ENCODE measurements around the gene PPP6R2. TPM values are rescaled to one million over a fixed set of nuclear protein-coding genes. Genes with fewer than 3 reads are reported as not detected.
"Not testable (repeated sequence)": the region's sequence is repeated elsewhere in the genome, so short reads cannot be mapped to it uniquely, and the experiment has no call there.

PPP6R2 gene
- total RNA-seq, 3 donors from 2014 or later: 41.4 to 52.6 (median 43.3) TPM

DNA sequence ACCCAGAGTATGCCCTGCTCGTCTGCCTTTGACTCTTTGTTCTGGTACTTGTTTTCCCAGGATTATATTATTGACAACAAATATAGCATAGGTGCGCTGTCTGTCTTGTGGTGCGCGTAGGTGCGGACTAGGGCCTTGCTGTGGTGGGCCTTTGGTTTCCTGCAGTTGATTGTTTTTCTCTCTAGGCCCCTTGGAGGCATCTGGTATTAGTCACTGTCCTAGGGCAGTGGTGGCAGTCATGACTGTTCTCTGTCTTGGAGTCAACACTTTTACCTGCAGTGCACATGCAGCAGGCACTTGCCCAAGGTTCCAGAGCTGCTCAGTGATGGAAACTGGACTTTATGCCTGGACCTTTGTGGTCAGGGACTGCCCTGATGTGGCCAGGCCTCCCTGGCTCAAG is 18.6 kb downstream of the PPP6R2 start:
- peaks cover 26% of the 10 kb centered on the region for H3K36me3 Mint-ChIP-seq (ENCODE audit: insufficient read depth)
- H3K4me1 Mint-ChIP-seq (ENCODE audit: low read depth): peaks cover 47% of the 10 kb centered on the region
- no peaks in the 10 kb centered on the region for H3K27me3 Mint-ChIP-seq (ENCODE audit: low read depth)
- peak; percentile 79 to 88 for ATAC-seq
- no peak for DNase-seq
- no peak overlapping the region for H3K4me3 Mint-ChIP-seq
- no peaks in the 10 kb centered on the region for H3K9me3 Mint-ChIP-seq

DNA sequence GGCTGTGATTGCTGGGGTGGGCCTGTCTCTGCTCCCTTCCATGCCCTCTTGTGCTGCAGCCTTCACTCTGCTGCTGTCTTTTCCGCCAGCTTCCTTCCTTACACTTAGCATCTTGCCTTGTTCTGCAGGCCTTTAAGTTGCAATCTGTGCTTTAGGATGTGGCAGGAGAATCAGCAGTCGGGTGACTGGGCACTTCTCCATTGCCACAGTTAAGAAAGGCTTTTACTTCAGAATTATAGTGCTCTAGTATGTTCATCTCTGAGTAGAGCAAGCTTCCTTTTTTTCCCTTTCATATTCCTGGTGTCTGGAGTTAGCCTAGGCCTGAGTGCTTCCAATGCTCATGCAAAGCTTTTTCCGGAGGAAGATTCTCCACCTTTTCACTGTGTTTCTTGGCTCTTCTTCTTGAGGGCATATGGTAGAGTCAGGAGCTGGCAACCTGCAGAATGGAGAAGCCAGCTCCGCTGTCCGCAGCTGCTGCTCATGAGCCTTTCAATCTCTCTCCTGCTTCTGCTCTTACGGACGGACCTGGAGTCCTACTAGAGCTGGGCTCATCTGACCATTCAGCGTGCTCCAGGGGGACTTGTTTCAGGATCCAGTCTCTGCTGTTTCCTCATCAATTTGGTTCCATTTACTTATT is 20.2 kb downstream of the PPP6R2 start:
- H3K4me3 Mint-ChIP-seq: no peak overlapping the region

DNA sequence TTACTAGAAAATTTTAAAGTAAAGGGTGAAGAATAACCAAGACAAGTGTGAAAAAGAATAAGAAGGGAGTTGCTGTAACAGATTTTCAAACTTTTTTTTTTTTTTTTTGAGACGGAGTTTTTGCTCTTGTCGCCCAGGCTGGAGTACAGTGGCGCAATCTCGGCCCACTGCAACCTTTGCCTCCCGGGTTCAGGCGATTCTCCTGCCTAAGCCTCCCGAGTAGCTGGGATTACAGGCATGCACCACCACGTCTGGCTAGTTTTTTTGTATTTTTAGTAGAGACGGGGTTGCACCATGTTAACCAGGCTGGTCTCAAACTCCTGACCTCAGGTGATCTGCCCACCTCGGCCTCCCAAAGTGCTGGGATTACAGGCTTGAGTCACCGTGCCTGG is 20.7 kb downstream of the PPP6R2 start:
- Mint-ChIP-seq H3K36me3 (ENCODE audit: insufficient read depth) (peaks cover 30% of the 10 kb centered on the region), H3K4me1 (ENCODE audit: low read depth) (peaks cover 40% of the 10 kb centered on the region)
- not testable (repeated sequence) for H3K4me3 Mint-ChIP-seq; H3K27me3 Mint-ChIP-seq (ENCODE audit: low read depth); ATAC-seq; DNase-seq; H3K9me3 Mint-ChIP-seq

More for the DNA sequence above, 20.2 kb downstream of the PPP6R2 start:
- Mint-ChIP-seq H3K9me3 (no peaks in the 10 kb centered on the region), H3K36me3 (ENCODE audit: insufficient read depth) (peaks cover 30% of the 10 kb centered on the region), H3K27me3 (ENCODE audit: low read depth) (no peaks in the 10 kb centered on the region), H3K4me1 (ENCODE audit: low read depth) (peaks cover 43% of the 10 kb centered on the region)
- DNase-seq (no peak), ATAC-seq (no peak)

DNA sequence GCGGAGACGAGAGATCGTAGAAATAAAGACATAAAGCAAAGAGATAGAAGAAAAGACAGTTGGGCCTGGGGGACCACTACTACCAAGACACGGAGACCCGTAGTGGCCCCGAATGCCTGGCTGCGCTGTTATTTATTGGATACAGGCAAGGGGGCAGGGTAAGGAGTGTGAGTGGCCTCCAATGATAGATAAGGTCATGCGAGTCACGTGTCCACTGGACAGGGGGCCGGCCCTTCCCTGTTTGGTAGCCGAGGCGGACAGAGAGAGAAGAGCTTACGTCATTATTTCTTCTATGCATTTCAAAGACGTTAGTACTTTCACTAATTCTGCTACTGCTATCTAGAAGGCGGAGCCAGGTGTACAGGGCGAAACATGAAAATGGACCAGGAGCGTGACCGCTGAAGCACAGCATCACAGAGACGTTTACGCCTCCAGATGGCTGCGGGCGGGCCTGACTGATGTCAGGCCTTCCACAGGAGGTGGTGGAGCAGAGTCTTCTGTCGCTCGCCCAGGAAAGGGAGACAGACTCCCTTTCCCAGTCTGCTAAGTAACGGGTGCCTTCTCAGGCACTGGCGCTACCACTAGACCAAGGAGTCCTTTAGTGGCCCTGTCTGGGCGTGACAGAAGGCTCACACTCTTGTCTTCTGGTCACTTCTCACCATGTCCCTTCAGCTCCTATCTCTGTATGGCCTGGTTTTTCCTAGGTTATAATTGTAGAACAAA is 24.8 kb downstream of the PPP6R2 start:
- ATAC-seq (no peak), DNase-seq (no peak)
- H3K4me3 Mint-ChIP-seq: no peak overlapping the region
- H3K9me3 Mint-ChIP-seq: no peaks in the 10 kb centered on the region
- peaks cover 14% of the 10 kb centered on the region for H3K4me1 Mint-ChIP-seq (ENCODE audit: low read depth)
- no peaks in the 10 kb centered on the region for H3K27me3 Mint-ChIP-seq (ENCODE audit: low read depth)
- peaks cover 10% of the 10 kb centered on the region for H3K36me3 Mint-ChIP-seq (ENCODE audit: insufficient read depth)

DNA sequence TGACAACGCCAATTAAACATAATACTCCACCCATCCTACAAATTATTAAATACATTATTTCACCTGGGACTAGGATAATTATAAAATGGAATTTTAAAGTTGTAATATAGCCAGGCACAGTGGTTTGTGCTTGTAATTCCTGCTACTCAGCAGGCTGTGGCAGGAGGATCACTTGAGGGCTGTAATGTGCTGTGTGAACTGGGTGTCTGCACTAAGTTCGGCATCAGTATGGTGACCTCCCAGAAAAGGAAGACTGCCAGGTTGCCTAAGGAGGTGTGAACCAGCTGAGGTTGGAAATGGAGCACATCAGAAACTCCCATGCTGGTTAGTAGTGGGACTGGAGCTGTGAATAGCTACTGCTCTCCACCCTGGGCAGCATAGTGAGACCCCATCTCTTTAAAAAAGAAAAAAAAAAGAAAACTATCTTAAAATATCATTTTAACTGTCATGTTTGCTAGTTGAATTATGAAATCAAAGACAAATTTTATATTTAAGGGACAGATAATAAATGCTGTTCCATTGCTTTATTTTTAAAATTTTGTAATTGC is 28.0 kb downstream of the PPP6R2 start:
- ATAC-seq: no peak
- no peak for DNase-seq
- Mint-ChIP-seq H3K4me3 (no peak overlapping the region), H3K27me3 (ENCODE audit: low read depth) (no peaks in the 10 kb centered on the region), H3K36me3 (ENCODE audit: insufficient read depth) (peaks cover 16% of the 10 kb centered on the region), H3K9me3 (no peaks in the 10 kb centered on the region), H3K4me1 (ENCODE audit: low read depth) (peaks cover 18% of the 10 kb centered on the region)

DNA sequence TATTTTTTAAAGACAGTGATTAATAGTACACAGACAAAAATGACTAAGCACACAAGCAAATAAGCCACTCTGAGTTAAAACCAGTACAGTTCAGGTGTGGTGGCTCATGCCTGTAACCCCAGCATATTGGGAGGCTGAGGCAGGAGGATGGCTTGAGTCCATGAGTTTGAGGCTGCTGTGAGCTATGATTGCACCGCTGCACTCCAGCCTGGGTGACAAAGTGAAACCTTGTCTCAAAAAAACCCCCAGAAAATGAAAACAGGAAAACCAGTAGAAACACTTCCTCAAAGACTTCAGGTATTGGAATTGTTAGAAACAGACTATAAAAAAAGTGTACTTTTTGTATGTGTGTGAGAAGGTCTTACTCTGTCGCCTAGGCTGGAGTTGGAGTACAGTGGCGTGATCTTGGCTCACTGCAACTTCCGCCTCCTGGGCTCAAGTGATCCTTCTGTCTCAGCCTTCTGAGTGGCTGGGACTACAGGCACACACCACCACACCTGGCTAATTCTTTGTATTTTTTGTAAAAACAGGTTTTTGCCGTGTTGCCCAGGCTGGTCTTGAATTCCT is 33.0 kb downstream of the PPP6R2 start:
- DNase-seq: no peak
- H3K9me3 Mint-ChIP-seq: no peaks in the 10 kb centered on the region
- no peak overlapping the region for H3K4me3 Mint-ChIP-seq
- no peaks in the 10 kb centered on the region for H3K27me3 Mint-ChIP-seq (ENCODE audit: low read depth)
- ATAC-seq: no peak
- peaks cover 15% of the 10 kb centered on the region for H3K4me1 Mint-ChIP-seq (ENCODE audit: low read depth)
- H3K36me3 Mint-ChIP-seq (ENCODE audit: insufficient read depth): peaks cover 20% of the 10 kb centered on the region

DNA sequence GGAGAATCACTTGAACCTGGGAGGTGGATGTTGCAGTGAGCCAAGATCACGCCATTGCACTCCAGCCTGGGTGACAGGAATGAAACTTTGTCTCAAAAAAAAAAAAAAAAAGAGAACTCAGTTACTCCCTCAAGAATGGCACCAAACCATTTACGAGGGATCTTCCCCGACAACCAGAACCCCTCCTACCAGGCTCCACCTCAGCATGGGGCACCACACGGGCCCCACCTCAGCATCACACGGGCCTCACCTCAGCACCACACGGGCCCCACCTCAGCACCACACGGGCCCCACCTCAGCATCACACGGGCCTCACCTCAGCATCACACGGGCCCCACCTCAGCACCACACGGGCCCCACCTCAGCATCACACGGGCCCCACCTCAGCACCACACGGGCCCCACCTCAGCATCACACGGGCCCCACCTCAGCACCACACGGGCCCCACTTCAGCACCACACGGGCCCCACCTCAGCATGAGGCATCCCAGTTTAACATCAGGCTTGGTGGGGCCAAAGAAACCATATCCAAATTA is 38.0 kb downstream of the PPP6R2 start:
- not testable (repeated sequence) for H3K9me3 Mint-ChIP-seq; H3K4me3 Mint-ChIP-seq; ATAC-seq; H3K4me1 Mint-ChIP-seq (ENCODE audit: low read depth); H3K27me3 Mint-ChIP-seq (ENCODE audit: low read depth); DNase-seq
- peaks cover 11% of the 10 kb centered on the region for H3K36me3 Mint-ChIP-seq (ENCODE audit: insufficient read depth)

DNA sequence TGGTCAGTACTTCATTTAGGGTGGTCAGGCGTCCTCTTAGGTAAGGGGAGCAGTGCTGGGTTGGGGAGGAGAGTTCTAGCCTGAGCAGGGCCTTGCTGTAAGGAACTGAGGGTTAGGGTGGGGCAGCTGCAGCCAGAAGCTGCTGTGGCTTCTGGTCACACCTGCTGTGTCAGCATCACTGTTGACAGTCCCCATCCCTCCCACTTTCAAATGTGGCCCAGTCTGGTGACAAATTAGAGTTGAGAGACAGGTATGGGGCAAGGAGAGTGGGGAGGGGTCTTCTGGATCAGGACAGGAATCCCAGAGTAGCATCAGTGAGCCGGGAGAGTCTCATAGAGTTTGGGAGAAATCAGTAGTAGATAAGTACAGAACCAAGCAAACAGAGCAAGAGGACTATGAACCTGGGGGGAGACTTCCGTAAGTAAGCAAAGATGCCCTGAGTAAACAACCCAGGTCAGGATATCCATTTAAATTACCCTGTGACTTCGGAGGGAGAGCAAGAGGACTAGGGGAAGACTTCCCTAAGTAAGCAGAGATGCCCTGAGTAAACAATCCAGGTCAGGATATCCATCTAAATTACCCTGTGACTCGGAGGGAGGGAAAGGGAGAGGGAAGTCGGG is 53.7 kb downstream of the PPP6R2 start:
- ATAC-seq: no peak
- no peaks in the 10 kb centered on the region for H3K9me3 Mint-ChIP-seq
- no peak overlapping the region for H3K4me3 Mint-ChIP-seq
- peaks cover 26% of the 10 kb centered on the region for H3K36me3 Mint-ChIP-seq (ENCODE audit: insufficient read depth)
- peaks cover 29% of the 10 kb centered on the region for H3K4me1 Mint-ChIP-seq (ENCODE audit: low read depth)
- H3K27me3 Mint-ChIP-seq (ENCODE audit: low read depth): no peaks in the 10 kb centered on the region
- DNase-seq: no peak

DNA sequence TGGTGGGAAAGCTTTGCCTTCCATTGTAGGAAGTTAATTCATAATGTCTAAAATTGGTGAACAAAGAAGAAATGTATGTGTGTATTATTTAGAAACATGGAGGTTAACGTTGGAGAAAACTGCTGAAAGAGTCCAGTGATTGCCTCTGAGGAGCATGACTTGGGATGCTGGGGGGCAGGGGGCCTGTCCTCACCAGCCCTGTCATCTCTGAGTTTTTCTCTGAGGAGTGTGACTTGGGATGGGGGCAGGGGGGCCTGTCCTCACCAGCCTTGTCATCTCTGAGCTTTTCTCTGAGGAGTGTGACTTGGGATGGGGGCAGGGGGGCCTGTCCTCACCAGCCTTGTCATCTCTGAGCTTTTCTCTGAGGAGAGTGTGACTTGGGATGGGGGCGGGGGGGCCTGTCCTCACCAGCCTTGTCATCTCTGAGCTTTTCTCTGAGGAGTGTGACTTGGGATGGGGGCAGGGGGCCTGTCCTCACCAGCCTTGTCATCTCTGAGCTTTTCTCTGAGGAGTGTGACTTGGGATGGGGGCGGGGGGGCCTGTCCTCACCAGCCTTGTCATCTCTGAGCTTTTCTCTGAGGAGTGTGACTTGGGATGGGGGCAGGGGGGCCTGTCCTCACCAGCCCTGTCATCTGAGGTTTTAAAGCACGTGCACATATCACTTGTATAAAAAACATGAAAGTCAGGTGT is 54.4 kb downstream of the PPP6R2 start:
- peaks cover 24% of the 10 kb centered on the region for H3K36me3 Mint-ChIP-seq (ENCODE audit: insufficient read depth)
- ATAC-seq, H3K4me3 Mint-ChIP-seq: not testable (repeated sequence)

DNA sequence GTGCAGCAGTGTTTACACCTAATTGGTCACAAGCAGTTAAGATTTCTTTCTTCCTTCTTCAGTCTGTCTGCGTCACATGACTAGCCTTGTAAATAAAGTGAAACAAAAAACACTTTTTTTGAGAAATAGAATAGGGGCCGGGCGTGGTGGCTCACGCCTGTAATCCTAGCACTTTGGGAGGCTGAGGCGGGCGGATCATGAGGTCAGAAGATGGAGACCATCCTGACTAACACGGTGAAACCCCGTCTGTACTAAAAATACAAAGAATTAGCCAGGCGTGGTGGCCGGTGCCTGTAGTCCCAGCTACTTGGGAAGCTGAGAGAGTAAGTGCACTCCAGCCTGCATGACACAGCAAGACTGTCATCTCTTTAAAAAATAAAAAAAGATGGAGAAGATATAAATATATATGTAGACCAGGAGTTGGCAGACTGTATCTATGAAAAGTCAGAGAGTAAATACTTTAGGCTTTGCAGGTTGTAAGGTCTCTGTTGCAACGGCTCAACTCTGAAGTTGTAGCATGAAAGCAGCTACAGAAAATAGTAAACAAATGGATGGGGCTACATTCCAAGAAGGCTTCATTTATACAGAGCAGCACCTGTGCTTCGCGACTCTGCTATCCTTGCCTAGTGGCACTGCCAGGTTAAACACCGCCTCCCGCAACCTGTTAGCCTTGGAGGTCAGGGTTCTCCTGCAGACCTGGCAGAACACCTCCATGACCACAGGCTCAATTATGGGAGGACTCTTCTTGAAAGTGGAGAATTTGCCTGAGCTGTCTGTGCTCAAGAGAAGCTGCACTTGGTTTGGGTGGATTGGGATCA is 55.9 kb downstream of the PPP6R2 start:
- Mint-ChIP-seq H3K4me3 (no peak overlapping the region), H3K4me1 (ENCODE audit: low read depth) (peaks cover 30% of the 10 kb centered on the region), H3K36me3 (ENCODE audit: insufficient read depth) (peaks cover 17% of the 10 kb centered on the region), H3K9me3 (no peaks in the 10 kb centered on the region), H3K27me3 (ENCODE audit: low read depth) (no peaks in the 10 kb centered on the region)
- no peak for ATAC-seq
- no peak for DNase-seq

More for the DNA sequence above, 54.4 kb downstream of the PPP6R2 start:
- H3K4me1 Mint-ChIP-seq (ENCODE audit: low read depth): peaks cover 29% of the 10 kb centered on the region
- not testable (repeated sequence) for DNase-seq; H3K27me3 Mint-ChIP-seq (ENCODE audit: low read depth); H3K9me3 Mint-ChIP-seq

DNA sequence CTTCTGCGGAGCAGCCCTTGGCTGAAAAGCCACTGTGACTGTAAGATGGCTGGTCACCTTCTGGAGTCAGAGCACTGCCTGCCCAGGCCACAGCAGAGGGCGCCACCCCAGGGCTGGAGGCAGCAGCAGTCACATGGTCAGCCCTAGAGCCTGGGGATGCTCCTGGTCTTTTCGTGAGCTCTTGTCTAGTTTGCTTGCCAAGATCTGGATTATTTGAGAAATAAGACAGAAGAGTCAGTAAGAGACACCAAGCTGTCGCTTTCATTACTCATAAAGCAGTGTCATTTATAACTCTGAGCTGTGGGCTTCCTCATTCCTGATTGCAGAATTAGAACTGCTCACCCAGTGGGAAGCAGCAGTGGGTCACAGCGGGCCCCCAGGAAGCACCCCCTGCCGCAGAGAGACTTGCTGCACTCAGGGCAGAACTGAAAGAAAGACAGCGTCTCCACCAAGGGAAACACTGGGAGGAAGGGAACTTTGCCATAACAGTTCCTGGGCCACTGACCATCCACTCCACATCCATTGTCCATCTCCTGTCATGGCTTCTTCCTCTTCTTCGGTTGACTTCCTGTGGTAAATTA is 56.7 kb downstream of the PPP6R2 start:
- H3K36me3 Mint-ChIP-seq (ENCODE audit: insufficient read depth): peaks cover 15% of the 10 kb centered on the region
- H3K27me3 Mint-ChIP-seq (ENCODE audit: low read depth): no peaks in the 10 kb centered on the region
- no peak overlapping the region for H3K4me3 Mint-ChIP-seq
- no peaks in the 10 kb centered on the region for H3K9me3 Mint-ChIP-seq
- peaks cover 29% of the 10 kb centered on the region for H3K4me1 Mint-ChIP-seq (ENCODE audit: low read depth)
- ATAC-seq (peak in 1 of 2 donors; percentile 48), DNase-seq (no peak)

DNA sequence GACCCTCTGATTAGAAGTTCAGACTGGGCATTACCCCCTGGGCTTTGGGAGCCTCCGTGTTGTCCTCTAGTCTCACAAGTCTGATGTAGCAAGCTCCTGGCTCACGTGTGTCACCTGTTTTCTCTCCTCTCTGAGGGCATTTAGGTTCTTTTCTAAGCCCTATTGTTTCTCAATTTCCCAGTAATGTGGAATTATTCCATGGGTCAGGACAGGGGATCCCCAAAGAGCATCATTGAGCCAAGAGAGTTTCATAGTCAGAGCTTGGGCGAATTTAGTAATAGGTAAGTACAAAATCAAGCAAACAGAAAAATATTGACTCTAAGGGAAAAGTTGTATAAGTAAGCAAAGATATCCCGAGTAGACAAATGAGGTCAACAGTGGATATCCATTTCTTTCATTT is 57.3 kb downstream of the PPP6R2 start:
- Mint-ChIP-seq H3K27me3 (ENCODE audit: low read depth) (no peaks in the 10 kb centered on the region), H3K4me3 (no peak overlapping the region), H3K4me1 (ENCODE audit: low read depth) (peaks cover 25% of the 10 kb centered on the region), H3K36me3 (ENCODE audit: insufficient read depth) (peaks cover 11% of the 10 kb centered on the region), H3K9me3 (no peaks in the 10 kb centered on the region)
- ATAC-seq: no peak
- DNase-seq: no peak

DNA sequence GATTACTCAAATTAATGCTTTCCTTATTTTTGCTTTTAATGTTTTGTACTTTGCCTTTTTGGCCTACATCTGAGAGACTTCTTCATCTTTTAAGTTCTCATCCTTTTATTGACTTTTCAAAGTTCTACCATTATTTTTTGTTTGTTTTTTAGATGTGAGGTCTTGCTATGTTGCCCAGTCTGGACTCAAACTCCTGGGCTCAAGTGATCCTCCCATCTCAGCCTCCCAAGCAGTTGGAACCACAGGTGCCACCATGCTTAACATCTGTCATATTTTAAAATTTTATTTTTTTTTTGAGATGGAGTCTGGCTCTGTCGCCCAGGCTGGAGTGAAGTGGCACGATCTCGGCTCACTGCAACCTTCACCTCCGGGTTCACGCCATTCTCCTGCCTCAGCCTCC is 57.8 kb downstream of the PPP6R2 start:
- Mint-ChIP-seq H3K36me3 (ENCODE audit: insufficient read depth) (peaks cover 11% of the 10 kb centered on the region), H3K9me3 (no peaks in the 10 kb centered on the region), H3K4me3 (no peak overlapping the region), H3K27me3 (ENCODE audit: low read depth) (no peaks in the 10 kb centered on the region), H3K4me1 (ENCODE audit: low read depth) (peaks cover 25% of the 10 kb centered on the region)
- no peak for ATAC-seq
- DNase-seq: no peak

Data from activated T-cell treated with anti-CD3 and anti-CD28 coated beads, Interleukin-2, amount 50 U/mL, for 4 hours (primary cell).